ENCODE results near the gene LEAP2.

Gene LEAP2

GRCh38 chr5:132876020-132876759 is 2.7 kb downstream of the LEAP2 start:
- no peak for DNase-seq

GRCh38 chr5:132877466-132877865 is 4.0 kb downstream of the LEAP2 start:
- peak in 1 of 58 donors; percentile 46 for DNase-seq

- DNase-seq = peak in 10 of 58 donors; percentile 3 to 35 (median 12)
Observed at GRCh38 chr5:132877938-132878337, 4.5 kb downstream of the LEAP2 start.

GRCh38 chr5:132883261-132883834 is 9.9 kb downstream of the LEAP2 start:
- DNase-seq = peak in 38 of 58 donors; percentile 5 to 85 (median 40)

GRCh38 chr5:132884548-132884947 is 11.1 kb downstream of the LEAP2 start:
- DNase-seq = no peak

GRCh38 chr5:132886064-132886823 is 12.8 kb downstream of the LEAP2 start:
- peak in 8 of 58 donors; percentile 5 to 34 (median 15) for DNase-seq

- DNase-seq = no peak
Observed at GRCh38 chr5:132887283-132887682, 13.8 kb downstream of the LEAP2 start.

GRCh38 chr5:132889501-132889900 is 16.0 kb downstream of the LEAP2 start:
- DNase-seq = no peak

- DNase-seq = no peak
Observed at GRCh38 chr5:132890817-132891216, 17.3 kb downstream of the LEAP2 start.

- no peak for DNase-seq
Observed at GRCh38 chr5:132895719-132896305, 22.3 kb downstream of the LEAP2 start.

- DNase-seq = peak in 2 of 58 donors; percentile 8 to 20
Observed at GRCh38 chr5:132896685-132897084, 23.2 kb downstream of the LEAP2 start.

- DNase-seq = no peak
Observed at GRCh38 chr5:132898094-132898493, 24.6 kb downstream of the LEAP2 start.

GRCh38 chr5:132901036-132901435 is 27.6 kb downstream of the LEAP2 start:
- no peak for DNase-seq

GRCh38 chr5:132901730-132902129 is 28.3 kb downstream of the LEAP2 start:
- DNase-seq = no peak

GRCh38 chr5:132905938-132906337 is 32.5 kb downstream of the LEAP2 start:
- DNase-seq = no peak

- no peak for DNase-seq
Observed at GRCh38 chr5:132907161-132907560, 33.7 kb downstream of the LEAP2 start.

- no peak for DNase-seq
Observed at GRCh38 chr5:132909702-132910101, 36.2 kb downstream of the LEAP2 start.

- no peak for DNase-seq
Observed at GRCh38 chr5:132915681-132916080, 42.2 kb downstream of the LEAP2 start.

- no peak for DNase-seq
Observed at GRCh38 chr5:132916086-132916485, 42.6 kb downstream of the LEAP2 start.
